ENCODE results near the gene HSPA9. TPM values are rescaled to one million over a fixed set of nuclear protein-coding genes. Genes with fewer than 3 reads are reported as not detected.

The HSPA9 gene
- total and polyA plus RNA-seq, 5 experiments from 2014 or later = 130 to 195 (median 164) TPM

GRCh38 chr5:138583984-138584637 lies 8.9 kb upstream of the HSPA9 start:
- POLR2A ChIA-PET = no interaction called here
- H3K36me3 Mint-ChIP-seq = no peaks in the 10 kb centered on the region
- no peak overlapping the region for H3K27ac Mint-ChIP-seq
- no peak for DNase-seq
- no peak for ATAC-seq
- H3K4me1 Mint-ChIP-seq = peaks cover 0 to 4% (median 2%) of the 10 kb centered on the region in 4 donors
- peaks cover 4 to 28% (median 17%) of the 10 kb centered on the region in 5 donors for H3K27me3 Mint-ChIP-seq
- no peaks in the 10 kb centered on the region for H3K9me3 Mint-ChIP-seq
- no peak overlapping the region for H3K4me3 Mint-ChIP-seq

GRCh38 chr5:138582959-138583358 lies 7.8 kb upstream of the HSPA9 start:
- Mint-ChIP-seq H3K9me3 (no peaks in the 10 kb centered on the region), H3K36me3 (no peaks in the 10 kb centered on the region), H3K27ac (no peak overlapping the region), H3K4me3 (no peak overlapping the region), H3K27me3 (peaks cover 4 to 17% (median 14%) of the 10 kb centered on the region in 5 donors), H3K4me1 (peaks cover 0 to 4% (median 2%) of the 10 kb centered on the region in 4 donors)
- DNase-seq (no peak), ATAC-seq (no peak)
- POLR2A ChIA-PET = no interaction called here

- peaks cover 0 to 10% (median 2%) of the 10 kb centered on the region in 5 donors for H3K27me3 Mint-ChIP-seq
- H3K9me3 Mint-ChIP-seq = peaks cover 0 to 3% (median 0%) of the 10 kb centered on the region in 9 donors
- POLR2A ChIA-PET = no interaction called here
- H3K27ac Mint-ChIP-seq = no peak overlapping the region
- no peaks in the 10 kb centered on the region for H3K36me3 Mint-ChIP-seq
- H3K4me1 Mint-ChIP-seq = peaks cover 4 to 10% (median 6%) of the 10 kb centered on the region in 4 donors
- no peak for DNase-seq
- no peak overlapping the region for H3K4me3 Mint-ChIP-seq
- no peak for ATAC-seq
Observed at GRCh38 chr5:138580777-138581176, 5.6 kb upstream of the HSPA9 start.

GRCh38 chr5:138580001-138580400 lies 4.8 kb upstream of the HSPA9 start:
- peaks cover 0 to 3% (median 0%) of the 10 kb centered on the region in 9 donors for H3K9me3 Mint-ChIP-seq
- POLR2A ChIA-PET = interaction anchor here (0.8 to 1.2 kb wide), 3 partner anchors 27 to 64 kb away, joined by 4 to 6 read pairs (median 5); partner anchors contain the start of gene ETF1
- peaks cover 0 to 5% (median 2%) of the 10 kb centered on the region in 5 donors for H3K27me3 Mint-ChIP-seq
- DNase-seq = no peak
- no peak for ATAC-seq
- H3K4me3 Mint-ChIP-seq = no peak overlapping the region
- peaks cover 7 to 12% (median 11%) of the 10 kb centered on the region in 4 donors for H3K4me1 Mint-ChIP-seq
- H3K27ac Mint-ChIP-seq = no peak overlapping the region
- H3K36me3 Mint-ChIP-seq = no peaks in the 10 kb centered on the region

- Mint-ChIP-seq H3K4me1 (peaks cover 12 to 18% (median 15%) of the 10 kb centered on the region in 4 donors), H3K36me3 (peaks cover 0 to 4% (median 0%) of the 10 kb centered on the region in 3 donors), H3K9me3 (peaks cover 0 to 3% (median 0%) of the 10 kb centered on the region in 9 donors), H3K27ac (peak overlapping the region in 1 of 10 donors; percentile 30), H3K4me3 (no peak overlapping the region), H3K27me3 (no peaks in the 10 kb centered on the region)
- POLR2A ChIA-PET = interaction anchor here (0.7 to 1.2 kb wide), 6 partner anchors 26 to 714 kb away, joined by 4 to 9 read pairs (median 5); partner anchors contain the start of genes ETF1 and MATR3
- DNase-seq = no peak
- no peak for ATAC-seq
Observed at GRCh38 chr5:138579517-138579863, 4.3 kb upstream of the HSPA9 start.

- Mint-ChIP-seq H3K27me3 (no peaks in the 10 kb centered on the region), H3K4me1 (peaks cover 16 to 32% (median 26%) of the 10 kb centered on the region in 4 donors), H3K27ac (peak overlapping the region in 5 of 10 donors; percentile 14 to 100 (median 65)), H3K9me3 (peaks cover 0 to 3% (median 0%) of the 10 kb centered on the region in 9 donors), H3K4me3 (peak overlapping the region in 2 of 10 donors; percentile 59 to 63), H3K36me3 (peaks cover 3 to 18% (median 5%) of the 10 kb centered on the region in 3 donors)
- no peak for ATAC-seq
- no peak for DNase-seq
- POLR2A ChIA-PET = interaction anchor here (0.7 kb wide), 1 partner anchor 70 kb away, joined by 5 read pairs; no protein-coding TSS in a partner anchor
Observed at GRCh38 chr5:138577452-138577851, 2.3 kb upstream of the HSPA9 start.

GRCh38 chr5:138574744-138575193 lies 432 bp downstream of the HSPA9 start:
- H3K27ac Mint-ChIP-seq = peak overlapping the region; percentile 99 to 100 (median 100)
- peak overlapping the region; percentile 93 to 99 (median 98) for H3K4me3 Mint-ChIP-seq
- POLR2A ChIA-PET = interaction anchor here (1.0 to 3.5 kb wide), 15 partner anchors 9 to 1826 kb away, joined by 3 to 65 read pairs (median 6); partner anchors contain the start of genes ETF1, FAM53C, KDM3B and MATR3
- no peak for DNase-seq
- H3K27me3 Mint-ChIP-seq = no peaks in the 10 kb centered on the region
- peaks cover 0 to 3% (median 0%) of the 10 kb centered on the region in 9 donors for H3K9me3 Mint-ChIP-seq
- ATAC-seq = no peak
- H3K36me3 Mint-ChIP-seq = peaks cover 4 to 44% (median 10%) of the 10 kb centered on the region in 3 donors
- peaks cover 16 to 50% (median 36%) of the 10 kb centered on the region in 4 donors for H3K4me1 Mint-ChIP-seq

- Mint-ChIP-seq H3K9me3 (peaks cover 0 to 3% (median 0%) of the 10 kb centered on the region in 9 donors), H3K27ac (peak overlapping the region; percentile 99 to 100 (median 100)), H3K27me3 (no peaks in the 10 kb centered on the region), H3K4me1 (peaks cover 16 to 49% (median 38%) of the 10 kb centered on the region in 4 donors), H3K4me3 (peak overlapping the region; percentile 93 to 99 (median 98)), H3K36me3 (peaks cover 4 to 50% (median 11%) of the 10 kb centered on the region in 3 donors)
- DNase-seq = no peak
- ATAC-seq = no peak
- POLR2A ChIA-PET = interaction anchor here (2.0 to 3.5 kb wide), 3 partner anchors 8 to 236 kb away, joined by 10 to 65 read pairs (median 16); partner anchors contain the start of genes ETF1 and FAM53C
Observed at GRCh38 chr5:138573949-138574670, 1.1 kb downstream of the HSPA9 start.

GRCh38 chr5:138573223-138573622 lies 2.0 kb downstream of the HSPA9 start:
- Mint-ChIP-seq H3K27me3 (no peaks in the 10 kb centered on the region), H3K4me1 (peaks cover 16 to 56% (median 45%) of the 10 kb centered on the region in 4 donors), H3K36me3 (peaks cover 10 to 59% (median 18%) of the 10 kb centered on the region in 3 donors), H3K4me3 (peak overlapping the region in 4 of 10 donors; percentile 12 to 99 (median 35)), H3K9me3 (peaks cover 0 to 3% (median 0%) of the 10 kb centered on the region in 9 donors), H3K27ac (peak overlapping the region in 8 of 10 donors; percentile 43 to 100 (median 83))
- DNase-seq (no peak), ATAC-seq (no peak)
- POLR2A ChIA-PET = interaction anchor here (0.6 to 3.5 kb wide), 3 partner anchors 30 to 819 kb away, joined by 5 to 65 read pairs (median 6); partner anchors contain the start of gene ETF1

GRCh38 chr5:138570871-138571270 lies 4.3 kb downstream of the HSPA9 start:
- DNase-seq = no peak
- Mint-ChIP-seq H3K36me3 (peaks cover 14 to 82% (median 28%) of the 10 kb centered on the region in 3 donors), H3K4me3 (no peak overlapping the region), H3K27me3 (no peaks in the 10 kb centered on the region), H3K27ac (peak overlapping the region in 5 of 10 donors; percentile 29 to 66 (median 44)), H3K9me3 (peaks cover 0 to 2% (median 0%) of the 10 kb centered on the region in 9 donors), H3K4me1 (peaks cover 15 to 73% (median 56%) of the 10 kb centered on the region in 4 donors)
- ATAC-seq = no peak
- POLR2A ChIA-PET = interaction anchor here (0.6 kb wide), 2 partner anchors 105 to 1913 kb away, joined by 3 read pairs; no protein-coding TSS in a partner anchor

GRCh38 chr5:138569782-138570181 lies 5.4 kb downstream of the HSPA9 start:
- ATAC-seq (no peak), DNase-seq (no peak)
- no peaks in the 10 kb centered on the region for H3K27me3 Mint-ChIP-seq
- H3K36me3 Mint-ChIP-seq = peaks cover 19 to 92% (median 28%) of the 10 kb centered on the region in 3 donors
- no peaks in the 10 kb centered on the region for H3K9me3 Mint-ChIP-seq
- POLR2A ChIA-PET = interaction anchor here (1.3 kb wide), 1 partner anchor 27 kb away, joined by 3 read pairs; the partner anchor contains the start of gene ETF1
- H3K4me1 Mint-ChIP-seq = peaks cover 13 to 75% (median 59%) of the 10 kb centered on the region in 4 donors
- H3K27ac Mint-ChIP-seq = peak overlapping the region in 5 of 10 donors; percentile 20 to 86 (median 49)
- peak overlapping the region in 1 of 10 donors; percentile 19 for H3K4me3 Mint-ChIP-seq
